HG03342 (cell line): ENCODE measurements around the gene ENTPD8.
"Not testable (repeated sequence)": the region's sequence is repeated elsewhere in the genome, so short reads cannot be mapped to it uniquely, and the experiment has no call there.

Experiments used
- ATAC-seq: cut with Tn5 transposase; IDR thresholded peaks from one replicate; pipeline ENCODE4 v1.9.1; 2021; ENCODE audit warnings: mild to moderate bottlenecking, moderate library complexity; ENCODE audit not compliant: unreplicated experiment

Gene ENTPD8

DNA sequence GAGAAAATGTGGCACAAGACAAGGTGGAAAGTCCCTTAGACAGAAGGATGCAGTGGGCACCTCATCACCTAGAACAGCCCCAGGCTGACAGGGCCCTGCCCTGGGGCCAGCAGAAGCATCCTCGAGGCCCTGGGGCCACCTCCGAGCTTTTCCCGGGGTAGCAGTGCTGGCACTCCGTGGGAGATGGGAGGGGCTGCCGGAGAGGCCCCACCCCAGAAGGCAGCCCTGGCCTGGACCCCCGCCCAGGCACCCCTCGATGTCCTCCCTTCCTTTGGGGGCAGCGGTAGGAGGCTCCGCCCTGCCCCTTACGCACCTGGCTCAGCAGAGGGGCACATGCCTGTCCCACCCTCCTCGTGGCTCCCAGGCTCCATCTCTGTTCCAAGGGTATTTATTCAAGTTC lies 35.7 kb upstream of the ENTPD8 start:
- ATAC-seq = no peak

DNA sequence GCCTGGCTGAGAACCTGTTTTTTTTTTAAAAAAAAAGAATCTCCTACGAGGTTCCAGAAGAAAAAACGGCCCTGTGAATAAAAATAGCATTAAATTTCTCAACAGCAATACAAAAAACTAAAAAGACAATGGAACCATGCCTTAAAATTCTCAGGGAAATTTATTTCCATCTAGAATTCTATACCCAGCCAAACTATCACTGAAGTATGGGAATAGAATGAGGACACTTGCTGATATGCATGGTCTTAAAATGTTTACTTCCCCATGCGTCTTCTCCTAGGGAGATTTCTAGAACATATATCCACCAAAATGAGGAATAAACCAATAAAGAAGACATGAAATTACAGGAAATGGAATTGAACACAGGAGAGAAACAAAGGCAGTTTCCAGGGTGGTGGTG lies 34.5 kb upstream of the ENTPD8 start:
- ATAC-seq = no peak

DNA sequence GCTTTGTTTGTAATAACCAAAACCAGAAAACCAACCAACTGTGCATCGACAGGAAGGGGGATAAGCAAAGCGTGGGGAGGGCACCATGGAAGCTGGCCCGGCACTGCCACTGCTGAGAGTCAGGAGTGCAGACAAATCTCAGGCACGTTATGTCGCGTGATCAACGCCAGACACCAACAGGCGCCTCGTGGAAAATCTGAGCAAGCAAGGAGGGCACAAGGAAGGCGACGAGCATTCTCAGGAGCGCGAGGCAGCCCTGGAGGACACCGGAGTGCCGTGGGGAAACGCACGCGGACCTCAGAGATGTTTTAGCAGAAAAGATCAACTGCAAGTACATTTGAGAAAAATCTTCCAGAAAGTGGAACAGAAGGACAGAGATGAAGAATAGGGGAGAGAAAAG lies 33.1 kb upstream of the ENTPD8 start:
- no peak for ATAC-seq

DNA sequence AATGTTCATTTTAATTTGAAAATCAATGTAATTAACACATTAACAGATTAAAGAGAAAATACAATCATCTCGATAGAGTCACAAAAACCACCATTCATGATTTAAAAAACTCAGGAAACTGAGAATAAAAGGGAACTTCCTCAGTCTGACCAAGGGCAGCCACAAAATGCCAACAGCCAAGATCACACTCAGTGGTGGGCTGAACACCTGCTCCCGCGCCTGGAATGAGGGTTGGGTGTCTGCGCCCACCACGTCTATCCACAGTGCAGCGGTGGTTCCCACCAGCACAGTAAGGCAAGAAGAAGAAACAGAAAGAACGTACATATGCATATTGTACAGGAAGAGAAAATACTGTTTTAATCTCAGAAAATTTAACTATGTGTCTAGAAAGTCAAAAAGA lies 29.6 kb upstream of the ENTPD8 start:
- no peak for ATAC-seq

DNA sequence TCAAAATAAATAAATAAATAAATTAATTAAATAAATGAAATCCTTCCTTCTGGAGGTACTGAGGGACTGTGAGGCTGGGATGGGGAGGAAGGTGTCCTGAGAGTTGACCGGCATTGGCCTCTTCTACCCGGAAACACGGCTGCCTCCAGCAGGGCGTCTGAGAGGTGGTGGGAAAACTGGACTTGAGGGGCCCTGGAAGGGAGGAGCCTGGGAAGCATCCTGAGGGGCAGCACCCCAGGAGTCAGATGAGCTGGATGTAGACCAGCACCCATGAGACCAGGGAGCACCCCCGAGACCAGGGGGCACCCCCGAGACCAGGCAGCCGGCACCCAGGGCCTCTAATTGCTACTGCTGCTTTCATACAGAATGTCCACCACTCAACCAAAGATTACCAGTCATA lies 26.7 kb upstream of the ENTPD8 start:
- no peak for ATAC-seq

DNA sequence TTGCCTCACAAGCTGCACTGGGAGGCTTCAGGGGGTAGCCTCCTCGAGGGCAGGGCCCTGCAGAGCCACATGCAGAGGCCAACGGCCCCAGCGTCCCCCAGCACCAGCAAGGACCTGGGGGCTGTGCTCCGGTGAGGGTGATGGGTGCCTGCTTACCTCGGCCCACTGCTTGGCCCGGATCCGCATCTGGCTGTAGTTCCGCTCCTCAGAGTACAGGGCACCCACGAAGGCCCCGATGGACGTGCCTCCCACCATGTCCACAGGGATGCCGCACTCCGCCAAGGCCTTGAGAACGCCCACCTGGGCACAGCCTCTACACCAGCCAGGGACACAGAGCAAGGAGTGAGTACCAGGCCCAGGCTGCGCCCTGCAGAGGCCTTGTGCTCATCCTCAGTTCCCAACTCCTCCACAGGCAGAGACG lies 26.0 kb upstream of the ENTPD8 start:
- ATAC-seq = no peak

DNA sequence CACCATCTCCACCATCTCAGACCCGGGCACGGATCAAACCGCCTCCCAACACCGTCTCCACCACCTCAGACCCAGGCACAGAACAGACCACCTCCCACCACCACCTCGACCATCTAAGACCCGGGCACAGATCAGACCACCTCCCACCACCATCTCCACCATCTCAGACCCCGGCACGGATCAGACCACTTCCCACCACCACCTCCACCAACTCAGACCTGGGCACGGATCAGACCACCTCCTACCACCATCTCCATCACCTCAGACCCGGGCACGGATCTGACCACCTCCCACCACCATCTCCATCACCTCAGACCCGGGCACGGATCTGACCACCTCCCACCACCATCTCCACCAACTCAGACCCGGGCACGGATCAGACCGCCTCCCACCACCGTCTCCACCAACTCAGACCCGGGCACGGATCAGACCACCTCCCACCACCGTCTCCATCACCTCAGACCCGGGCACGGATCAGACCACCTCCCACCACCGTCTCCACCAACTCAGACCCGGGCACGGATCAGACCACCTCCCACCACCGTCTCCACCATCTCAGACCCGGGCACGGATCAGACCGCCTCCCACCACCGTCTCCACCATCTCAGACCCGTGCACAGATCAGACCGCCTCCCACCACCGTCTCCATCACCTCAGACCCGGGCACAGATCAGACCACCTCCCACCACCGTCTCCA lies 25.4 kb upstream of the ENTPD8 start:
- not testable (repeated sequence) for ATAC-seq

DNA sequence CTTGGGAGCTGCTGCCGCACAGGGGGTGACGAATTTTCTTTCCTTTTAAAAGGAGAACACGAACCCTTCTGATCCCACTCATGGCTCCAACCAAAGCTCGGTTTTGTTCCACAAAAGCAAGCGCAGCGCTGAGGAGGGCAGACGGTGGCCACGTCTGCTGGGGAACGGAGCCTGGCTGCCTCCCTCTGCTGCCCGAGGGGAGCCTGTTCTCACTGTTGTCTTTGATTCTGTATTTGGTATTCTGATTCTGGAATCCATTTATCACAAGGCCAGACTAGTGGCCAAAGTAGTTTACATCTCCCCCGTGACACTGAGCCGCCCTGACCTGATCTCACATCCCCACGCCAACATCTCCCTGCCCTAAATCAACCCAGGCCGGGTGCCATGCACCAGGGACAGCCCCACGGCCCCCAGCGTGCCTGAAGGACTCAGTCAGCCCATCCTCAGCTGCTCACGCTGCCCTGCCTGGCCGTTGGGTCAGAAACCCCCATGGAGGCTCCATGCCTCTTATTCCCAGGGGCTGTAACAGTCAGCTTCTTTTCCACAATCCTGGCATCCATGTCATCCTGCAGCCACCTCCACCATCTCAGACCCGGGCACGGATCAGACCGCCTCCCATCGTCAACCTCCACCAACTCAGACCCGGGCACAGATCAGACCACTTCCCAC lies 24.7 kb upstream of the ENTPD8 start:
- ATAC-seq = no peak

DNA sequence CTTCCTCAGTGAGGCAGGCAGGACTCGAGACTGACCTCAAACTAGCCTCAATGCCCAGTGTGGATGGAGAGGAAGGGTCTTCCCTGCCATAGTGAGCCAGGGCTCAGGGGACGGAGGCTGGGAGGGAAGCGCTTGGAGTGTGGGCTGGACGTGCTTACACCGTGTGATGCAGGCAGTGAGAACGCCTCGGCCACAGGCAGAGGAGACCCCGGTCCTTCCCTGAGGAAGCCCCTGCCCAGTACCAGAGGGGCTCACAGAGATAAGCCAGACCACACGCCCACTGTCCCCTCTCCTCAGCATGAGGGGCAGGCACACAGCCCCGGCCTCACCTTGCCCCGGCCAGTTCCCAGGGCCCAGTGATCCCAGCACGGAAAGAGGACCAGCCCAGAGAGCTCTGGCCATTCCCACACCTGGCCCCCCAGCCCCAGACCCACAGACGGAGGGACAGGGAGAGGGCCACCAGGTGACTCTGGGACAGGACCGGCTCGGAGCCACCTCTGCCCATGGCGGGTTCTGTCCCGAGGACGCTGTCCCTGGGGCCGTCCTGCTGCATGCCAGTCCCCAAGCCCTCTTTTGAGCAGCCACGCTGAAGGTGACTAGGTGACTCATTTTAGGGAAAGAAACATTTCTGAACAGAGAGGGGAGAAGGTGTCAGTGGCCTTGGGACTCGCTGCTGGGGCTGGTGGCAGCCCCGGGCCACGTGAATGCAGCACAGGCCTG lies 24.0 kb upstream of the ENTPD8 start:
- ATAC-seq = no peak

DNA sequence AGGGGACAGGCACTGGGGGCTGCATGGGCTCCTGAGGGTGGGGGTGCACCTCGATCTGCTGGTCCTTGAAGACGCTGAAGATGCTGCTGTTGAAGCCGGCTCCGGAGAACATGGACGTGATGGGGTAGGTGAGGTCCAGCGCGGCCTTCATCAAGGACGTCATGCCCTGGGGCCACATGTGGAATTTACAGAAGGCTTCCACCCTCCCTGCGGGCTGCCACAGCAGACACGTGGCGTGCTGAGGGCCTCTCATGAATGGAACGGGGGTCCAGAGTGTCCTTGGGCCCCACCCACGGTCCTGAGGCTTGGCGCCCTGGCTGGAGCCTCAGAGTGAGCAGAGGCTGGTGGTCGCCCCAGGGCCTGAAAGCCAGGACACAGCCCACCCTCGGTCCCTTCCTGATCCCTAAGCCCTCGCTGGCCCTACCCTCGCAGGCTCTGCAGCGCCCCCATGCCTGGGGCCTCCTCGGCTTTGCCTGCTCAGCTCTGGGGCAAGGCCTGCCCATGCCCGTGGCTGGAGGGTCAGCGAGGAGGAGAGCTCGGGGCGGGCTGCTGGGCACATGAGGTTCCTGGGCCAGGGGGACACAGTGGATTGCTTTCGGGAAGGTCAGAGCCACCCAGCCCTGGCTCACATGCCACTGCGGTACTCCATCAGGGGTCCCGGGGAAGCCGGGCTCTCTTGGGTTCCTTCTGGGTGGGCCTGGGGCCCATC lies 23.3 kb upstream of the ENTPD8 start:
- ATAC-seq = no peak

DNA sequence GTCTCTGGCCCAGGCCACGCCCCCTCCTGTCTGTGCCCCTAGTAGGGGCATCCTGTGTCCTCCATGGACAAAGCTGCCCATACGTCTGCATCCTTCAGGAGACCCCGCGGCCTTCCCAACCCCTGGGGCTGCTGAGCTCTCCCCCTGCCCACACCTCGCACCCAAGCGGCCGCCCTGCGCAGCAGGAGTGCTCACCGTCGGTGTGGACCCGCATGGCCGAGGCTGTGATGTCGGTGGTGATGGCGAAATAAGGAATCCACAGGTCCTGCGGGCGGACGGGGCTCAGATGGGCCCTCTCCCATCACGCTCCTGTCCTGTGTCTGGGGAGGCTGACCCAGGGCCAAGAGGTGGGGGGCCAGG lies 22.8 kb upstream of the ENTPD8 start:
- no peak for ATAC-seq

DNA sequence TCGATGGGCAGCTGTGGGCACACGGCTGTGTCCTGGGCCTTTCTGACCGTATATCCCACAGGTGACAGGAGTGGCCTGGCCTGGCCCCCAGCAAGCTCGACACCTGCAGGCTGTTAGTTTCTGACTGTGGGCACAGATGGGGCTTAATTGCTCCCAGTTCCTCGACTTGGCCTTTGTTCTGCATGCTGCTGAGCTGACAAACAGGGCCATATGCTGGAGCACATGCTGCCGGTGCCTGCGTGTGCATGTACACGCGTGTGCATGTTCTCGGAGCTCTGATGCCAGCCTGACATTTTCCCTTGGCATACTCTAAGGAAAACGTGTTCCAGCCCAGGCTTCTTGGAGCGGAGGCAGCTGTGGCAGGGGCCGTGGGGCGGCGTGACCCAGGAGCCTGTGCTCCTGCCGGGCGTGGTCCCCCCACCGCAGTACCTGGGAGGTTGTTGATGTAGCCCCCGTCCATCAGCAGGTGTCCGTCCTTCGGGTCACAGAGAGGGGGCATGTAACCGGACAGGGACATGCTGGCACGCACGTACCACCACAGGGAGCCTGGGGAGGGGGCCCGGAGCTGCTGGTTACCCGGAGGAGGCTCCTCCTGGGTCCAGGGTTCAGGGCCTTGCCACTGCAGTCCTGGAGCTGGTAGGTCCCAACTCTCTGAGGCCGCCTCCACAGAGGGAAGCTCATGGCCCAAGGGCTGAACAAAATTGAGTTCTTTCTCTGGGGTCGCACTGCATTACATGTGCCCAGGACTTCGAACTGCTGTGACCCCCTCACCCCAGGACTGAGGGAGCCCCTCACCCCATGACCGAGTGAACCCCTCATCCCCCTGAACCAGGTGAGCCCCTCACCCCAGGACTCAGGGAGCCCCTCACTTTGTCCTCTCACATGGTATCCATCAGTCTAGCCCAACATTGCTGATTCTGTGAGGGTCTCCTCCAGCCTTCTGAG lies 22.1 kb upstream of the ENTPD8 start:
- no peak for ATAC-seq

DNA sequence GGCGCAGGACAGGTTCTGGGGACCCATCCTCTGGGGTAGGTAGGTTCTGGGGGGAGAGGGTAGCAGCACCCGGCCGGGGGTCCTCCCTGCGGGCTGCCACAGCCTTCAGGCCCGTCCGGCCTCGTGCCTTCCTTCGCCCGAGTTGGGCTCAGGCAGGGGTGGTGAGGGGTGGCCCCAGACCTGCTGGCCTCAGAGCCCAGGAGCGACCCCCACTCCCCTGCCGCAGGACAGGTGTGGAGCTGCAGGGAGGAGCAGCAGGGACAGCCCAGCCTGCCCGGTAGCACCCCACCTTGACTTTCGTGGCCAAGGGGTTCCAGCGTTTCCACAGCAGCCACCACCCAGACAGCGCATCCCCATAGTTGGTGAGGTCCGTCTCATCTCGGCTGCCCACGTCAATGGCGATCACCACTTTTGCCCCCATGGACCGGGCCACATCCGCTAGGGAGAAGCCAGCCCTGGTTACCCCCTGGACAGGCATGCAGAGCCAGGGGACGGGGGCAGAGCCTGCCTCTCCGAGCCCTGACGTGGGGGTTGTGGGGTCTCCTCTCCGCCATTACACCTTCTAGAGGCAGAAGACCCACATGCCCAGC lies 21.3 kb upstream of the ENTPD8 start:
- no peak for ATAC-seq

DNA sequence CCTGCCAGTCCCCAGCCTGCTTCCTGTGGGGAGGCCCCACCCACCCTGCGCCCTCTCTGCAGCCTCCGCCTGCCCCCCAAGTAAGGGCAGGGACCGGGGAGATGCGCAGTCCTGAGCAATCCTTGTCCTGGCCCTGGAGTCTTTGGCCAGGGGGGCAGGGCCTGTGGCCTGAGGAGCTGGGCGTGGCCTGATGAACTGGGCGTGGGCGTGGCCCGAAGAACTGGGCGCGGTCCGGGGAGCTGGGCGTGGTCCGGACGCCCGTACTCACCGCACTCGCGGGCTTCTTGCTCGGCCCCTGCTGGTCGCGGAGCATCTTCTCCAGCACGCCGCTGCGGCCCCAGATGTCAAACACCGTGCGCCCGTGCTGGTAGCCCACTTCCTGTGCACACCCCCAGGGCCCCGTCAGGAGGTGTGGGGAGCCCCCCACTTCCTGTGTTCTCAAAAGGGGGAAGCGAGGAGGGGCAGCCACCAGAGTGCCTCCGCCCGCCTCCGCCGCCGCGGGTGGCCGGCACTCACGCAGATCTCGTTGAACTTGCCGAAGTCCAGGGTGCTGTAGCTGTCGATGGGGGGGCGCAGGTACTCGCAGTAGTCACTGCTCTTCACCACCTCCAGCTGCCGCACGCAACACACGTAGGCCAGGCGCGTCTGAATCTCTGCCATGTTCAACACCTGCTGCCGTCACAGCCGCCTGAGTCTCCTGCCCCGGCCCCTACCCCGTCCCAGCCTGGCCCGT lies 20.7 kb upstream of the ENTPD8 start:
- peak; percentile 59 for ATAC-seq

DNA sequence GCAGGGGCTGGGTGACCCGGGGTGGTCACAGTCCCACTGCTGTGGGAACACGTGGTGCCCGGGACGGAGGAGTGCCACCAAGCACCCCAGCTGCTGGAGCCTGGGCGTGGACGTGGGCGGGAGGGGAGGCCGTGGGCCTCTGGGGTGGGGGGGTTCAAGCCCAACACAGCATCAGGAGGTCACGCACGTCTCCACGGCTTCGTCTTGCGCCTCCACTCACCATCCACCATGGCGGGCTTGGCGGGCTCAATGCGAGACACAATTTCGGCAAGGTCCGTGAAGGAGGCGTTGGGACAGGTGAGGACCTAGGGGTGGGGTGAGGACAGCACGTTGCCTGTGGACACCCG lies 20.1 kb upstream of the ENTPD8 start:
- ATAC-seq = no peak

DNA sequence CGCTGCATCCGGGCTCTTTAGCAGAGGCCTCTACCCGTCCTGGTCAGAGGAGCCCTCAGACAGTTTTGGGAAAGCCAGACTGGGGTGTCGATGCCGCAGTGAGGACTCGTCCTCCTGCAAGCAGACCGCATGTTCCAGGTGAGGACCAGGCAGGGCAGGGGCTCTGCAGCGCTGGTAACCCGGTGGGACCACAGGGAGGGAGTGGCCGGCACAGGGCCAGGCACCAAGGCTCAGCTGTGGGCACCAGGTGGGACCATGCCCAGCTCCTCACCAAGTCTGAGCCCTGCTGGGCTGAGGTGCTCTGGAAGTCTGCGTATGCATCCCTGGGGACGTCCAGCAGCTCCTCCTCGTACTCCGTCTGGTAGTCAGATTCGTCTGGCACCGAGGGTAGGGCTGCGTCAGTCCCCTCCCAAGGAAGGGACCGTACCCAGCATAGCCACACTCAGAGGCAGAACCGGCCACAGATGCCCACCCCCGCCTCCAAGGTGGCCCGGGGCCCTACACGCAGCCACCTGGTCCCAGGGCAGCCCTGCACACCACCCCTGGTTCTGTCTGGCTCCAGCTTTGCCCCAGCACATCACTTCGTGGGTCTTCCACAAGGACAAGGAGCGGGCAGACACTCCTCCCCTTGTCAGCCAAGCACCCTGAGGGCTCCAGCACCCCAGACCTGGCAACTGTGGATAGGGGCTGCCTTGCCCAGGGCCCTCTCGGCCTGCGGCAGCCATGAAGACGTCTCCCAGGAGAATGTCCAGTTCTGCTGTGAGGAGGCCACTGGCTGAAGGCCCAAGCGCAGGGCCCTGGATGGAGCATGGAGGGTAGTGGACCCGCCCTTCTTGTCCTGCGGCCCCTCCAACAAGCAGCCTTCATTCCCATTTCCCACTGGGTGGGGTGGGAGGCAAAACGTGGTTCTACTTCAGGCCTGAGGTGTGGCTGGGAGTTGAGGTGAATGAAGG lies 19.5 kb upstream of the ENTPD8 start:
- no peak for ATAC-seq

DNA sequence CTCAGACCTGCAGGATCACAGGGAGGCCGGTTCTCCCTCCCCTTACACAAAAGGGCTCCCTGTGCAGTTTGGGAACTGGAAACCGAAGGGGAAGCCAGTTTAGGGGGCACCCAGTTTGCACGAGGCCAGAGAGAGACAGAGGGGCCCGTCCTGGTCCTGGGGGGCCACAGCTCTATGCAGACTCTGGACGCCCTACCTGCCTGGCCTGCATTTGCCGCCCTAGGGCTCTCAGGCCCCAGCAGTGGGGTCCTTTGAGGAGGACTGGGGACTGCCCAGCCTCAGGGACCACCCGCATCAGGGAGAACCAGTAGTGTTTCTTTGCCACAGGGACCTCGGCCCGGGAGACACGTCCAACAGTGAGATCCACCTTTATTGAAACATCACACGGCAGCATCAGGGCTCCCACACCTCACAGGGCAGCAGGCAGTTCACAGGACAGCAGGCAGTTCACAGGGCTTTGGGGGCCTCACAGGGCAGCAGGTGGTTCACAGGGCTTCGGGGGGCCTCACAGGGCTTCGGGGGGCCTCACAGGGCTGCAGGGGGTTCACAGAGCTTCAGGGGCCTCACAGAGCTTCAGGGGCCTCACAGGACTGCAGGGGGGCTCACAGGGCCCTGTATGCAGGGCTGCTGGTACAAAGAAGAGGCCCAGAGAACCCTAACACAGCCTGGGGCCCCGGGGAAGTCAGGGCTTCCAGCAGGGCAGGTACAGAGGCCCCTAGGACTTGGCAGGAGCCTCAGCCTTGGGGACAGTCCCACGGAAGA lies 18.6 kb upstream of the ENTPD8 start:
- no peak for ATAC-seq

DNA sequence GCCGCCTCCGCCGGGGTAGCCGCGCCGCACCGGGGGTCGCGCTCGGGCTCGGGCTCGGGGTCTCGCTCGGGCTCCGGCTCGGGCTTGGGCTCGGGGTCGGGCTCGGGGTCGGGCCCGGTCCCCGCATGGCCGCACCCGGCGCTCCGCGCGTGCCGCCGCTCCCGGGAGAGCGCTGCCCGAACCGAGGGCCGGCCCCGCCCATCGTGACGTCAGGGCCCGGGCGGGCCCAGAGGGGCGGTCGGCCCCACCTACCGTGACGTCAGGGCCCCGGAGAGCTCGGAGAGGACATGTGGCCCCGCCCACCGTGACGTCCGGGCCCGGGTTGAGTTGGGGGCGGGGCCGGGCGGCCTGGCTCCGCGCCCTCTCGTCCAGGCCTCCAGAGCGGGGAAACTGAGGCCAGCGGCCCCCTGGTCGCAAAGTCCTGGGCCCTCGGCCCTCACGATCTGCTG lies 18.0 kb upstream of the ENTPD8 start, which contains the start of gene NSMF:
NSMF (minus strand) TSS at position 183 of the 449 bp plus-strand sequence. CDS start 232 bp downstream, outside the sequence.
- peak; percentile 58 for ATAC-seq
